Esophagus muscularis mucosa (tissue), 4 donors: Measurements from ENCODE around the gene CACNA2D3. TPM values are rescaled to one million over a fixed set of nuclear protein-coding genes. Genes with fewer than 3 reads are reported as not detected.

ENCODE experiments used
- DNase-seq: peaks from one replicate; pipeline ENCODE4 v3.0.0-alpha.2; 2017; ENCODE audit errors: extremely low spot score
- H3K27ac ChIP-seq, 4 donors: fragments of 200-600 bp; sonication (generic); replicated peaks in 1 of 4; 1 replicate in 3 of 4; 2 replicates in 1 of 4; pipeline ENCODE4 v1.5.1; 2016 to 2019; ENCODE audit warnings: mild to moderate bottlenecking in 1 of 4
- H3K27me3 ChIP-seq, 4 donors: fragments of 200-600 bp; sonication (generic); one replicate each; pipeline versions ENCODE4 v1.5.1 to v1.6.0; 2016 to 2019
- H3K36me3 ChIP-seq, 4 donors: fragments of 200-600 bp; sonication (generic); one replicate each; pipeline ENCODE4 v1.5.1; 2016 to 2019
- H3K4me1 ChIP-seq, 4 donors: fragments of 200-600 bp; sonication (generic); one replicate each; pipeline ENCODE4 v1.5.1; 2016 to 2019
- H3K4me3 ChIP-seq, 4 donors: fragments of 200-600 bp; sonication (generic); 1 replicate in 2 of 4; 2 replicates in 2 of 4; pipeline ENCODE4 v1.5.1; 2016 to 2019; ENCODE audit warnings: mild to moderate bottlenecking in 4 of 4, moderate library complexity in 1 of 4
- H3K9me3 ChIP-seq, 4 donors: fragments of 200-600 bp; sonication (generic); 1 replicate in 3 of 4; 2 replicates in 1 of 4; pipeline ENCODE4 v1.5.1; 2016 to 2019
- EP300 ChIP-seq: sonication (generic); formaldehyde crosslinking; IDR thresholded peaks from one replicate; pipeline ENCODE4 v1.6.1; 2017; ENCODE audit warnings: antibody characterized with exemption
- POLR2A ChIP-seq: fragments of 450-650 bp; IDR thresholded peaks from one replicate; pipeline ENCODE4 v1.6.1; 2017; ENCODE audit warnings: antibody characterized with exemption, moderate library complexity, mild to moderate bottlenecking, low read depth
- POLR2AphosphoS5 ChIP-seq, 2 donors: sonication (generic); formaldehyde crosslinking; IDR thresholded peaks; one replicate each; pipeline ENCODE4 v1.6.1; 2017; ENCODE audit warnings: antibody characterized with exemption in 2 of 2
- WGBS: methylation state at CpG from one replicate; pipeline ENCODE4 v1.1.5; 2018; 5-methylcytosine and 5-hydroxymethylcytosine counted together
- intact Hi-C: fragments of 100-400 bp; cut with DNase I; formaldehyde crosslinking; loops from one replicate; pipeline ENCODE4 v1.15.1; 2023
- total RNA-seq, 4 donors: library from RNA; depleted of rRNA; stranded (reverse); fragments of >200 nt; gene quantifications; one replicate each; pipeline versions ENCODE4 v1.1.0 to v1.2.1, GENCODE V29; 2016
- TF ChIP-seq, protein P1 (sequence below), 3 experiments: fragments of 200-600 bp in 2 of 3; fragments of 450-650 bp in 1 of 3; sonication (generic) in 2 of 3; IDR thresholded peaks; one replicate each; pipeline ENCODE4 v1.5.1; 2017 to 2019; ENCODE audit warnings: antibody characterized with exemption in 3 of 3, mild to moderate bottlenecking in 2 of 3, moderate library complexity in 1 of 3

CACNA2D3 gene
- total RNA-seq, 4 donors from 2014 or later: 2.5 to 6.3 (median 3.9) TPM

DNA sequence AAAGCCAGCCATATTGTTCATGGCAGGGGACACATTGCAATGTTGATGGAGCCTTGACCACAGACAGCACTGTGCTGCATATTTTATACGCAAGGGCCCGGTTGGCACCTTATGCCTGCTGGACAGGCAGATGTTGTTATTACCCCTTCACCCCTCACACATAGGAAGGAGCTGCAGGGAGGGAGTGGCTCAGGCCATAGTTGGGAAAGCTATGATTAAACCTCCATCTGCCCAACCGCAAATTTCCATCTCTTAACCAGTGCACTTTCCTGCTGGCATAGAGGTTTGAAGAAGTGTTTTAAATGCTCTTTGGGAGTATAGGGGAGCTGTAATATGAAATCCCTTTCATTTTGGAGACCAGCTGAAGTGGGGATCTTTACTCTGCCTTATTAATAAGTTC is 224.7 kb downstream of the CACNA2D3 start:
- Histone ChIP-seq H3K9me3 (no peaks in the 10 kb centered on the region), H3K4me3 (no peak overlapping the region), H3K36me3 (no peaks in the 10 kb centered on the region), H3K27me3 (no peaks in the 10 kb centered on the region), H3K4me1 (no peaks in the 10 kb centered on the region), H3K27ac (no peak overlapping the region)
- TF ChIP-seq EP300: no peak
- TF ChIP-seq, protein P1, sequence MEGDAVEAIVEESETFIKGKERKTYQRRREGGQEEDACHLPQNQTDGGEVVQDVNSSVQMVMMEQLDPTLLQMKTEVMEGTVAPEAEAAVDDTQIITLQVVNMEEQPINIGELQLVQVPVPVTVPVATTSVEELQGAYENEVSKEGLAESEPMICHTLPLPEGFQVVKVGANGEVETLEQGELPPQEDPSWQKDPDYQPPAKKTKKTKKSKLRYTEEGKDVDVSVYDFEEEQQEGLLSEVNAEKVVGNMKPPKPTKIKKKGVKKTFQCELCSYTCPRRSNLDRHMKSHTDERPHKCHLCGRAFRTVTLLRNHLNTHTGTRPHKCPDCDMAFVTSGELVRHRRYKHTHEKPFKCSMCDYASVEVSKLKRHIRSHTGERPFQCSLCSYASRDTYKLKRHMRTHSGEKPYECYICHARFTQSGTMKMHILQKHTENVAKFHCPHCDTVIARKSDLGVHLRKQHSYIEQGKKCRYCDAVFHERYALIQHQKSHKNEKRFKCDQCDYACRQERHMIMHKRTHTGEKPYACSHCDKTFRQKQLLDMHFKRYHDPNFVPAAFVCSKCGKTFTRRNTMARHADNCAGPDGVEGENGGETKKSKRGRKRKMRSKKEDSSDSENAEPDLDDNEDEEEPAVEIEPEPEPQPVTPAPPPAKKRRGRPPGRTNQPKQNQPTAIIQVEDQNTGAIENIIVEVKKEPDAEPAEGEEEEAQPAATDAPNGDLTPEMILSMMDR (IDR thresholded peaks at IDR 0.05): no peak
- TF ChIP-seq POLR2A: no peak
- no peak for TF ChIP-seq POLR2AphosphoS5 (IDR thresholded peaks at IDR 0.05)
- no peak for DNase-seq
- intact Hi-C loops: no loop called here
- 92% methylated on average over 3 of the region's 3 CpGs for WGBS

DNA sequence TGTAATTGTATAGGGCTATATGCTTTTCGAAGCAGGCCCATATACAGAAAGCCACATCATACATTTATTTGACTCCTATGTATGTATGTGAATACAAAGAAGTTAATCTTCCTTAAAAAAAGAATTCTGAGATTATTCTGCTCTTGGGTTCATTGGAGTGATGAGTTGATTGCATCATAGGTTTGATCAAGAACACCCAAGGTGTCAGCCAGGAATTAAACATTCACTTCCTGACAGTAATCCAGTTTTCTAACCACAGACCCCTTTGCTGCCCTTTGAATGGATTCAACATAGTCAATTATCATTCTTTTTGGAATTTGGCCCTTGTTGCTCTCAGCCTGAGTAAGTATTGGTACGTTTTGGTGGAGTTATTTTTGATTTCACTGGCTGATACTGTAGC is 225.6 kb downstream of the CACNA2D3 start:
- Histone ChIP-seq H3K27ac (no peak overlapping the region), H3K4me1 (no peaks in the 10 kb centered on the region), H3K27me3 (no peaks in the 10 kb centered on the region), H3K36me3 (no peaks in the 10 kb centered on the region), H3K9me3 (no peaks in the 10 kb centered on the region), H3K4me3 (no peak overlapping the region)
- no peak for DNase-seq
- 74% methylated on average over 2 of the region's 2 CpGs for WGBS
- intact Hi-C loops: no loop called here
- TF ChIP-seq, protein P1 (IDR thresholded peaks at IDR 0.05): no peak
- TF ChIP-seq POLR2AphosphoS5 (IDR thresholded peaks at IDR 0.05): no peak
- no peak for TF ChIP-seq EP300
- TF ChIP-seq POLR2A: no peak

- no peak overlapping the region for H3K4me3 ChIP-seq
- H3K9me3 ChIP-seq: no peaks in the 10 kb centered on the region
- no peaks in the 10 kb centered on the region for H3K27me3 ChIP-seq
- 70% methylated on average over 4 of the region's 4 CpGs for WGBS
- TF ChIP-seq, protein P1 (IDR thresholded peaks at IDR 0.05): no peak
- TF ChIP-seq POLR2AphosphoS5 (IDR thresholded peaks at IDR 0.05): no peak
- no peak overlapping the region for H3K27ac ChIP-seq
- DNase-seq: no peak
- no peaks in the 10 kb centered on the region for H3K36me3 ChIP-seq
- peaks cover 8 to 11% (median 10%) of the 10 kb centered on the region in 4 donors for H3K4me1 ChIP-seq
- intact Hi-C loops: no loop called here
These were observed 226.9 kb downstream of the CACNA2D3 start for GRCh38 chr3:54349231-54349652.

DNA sequence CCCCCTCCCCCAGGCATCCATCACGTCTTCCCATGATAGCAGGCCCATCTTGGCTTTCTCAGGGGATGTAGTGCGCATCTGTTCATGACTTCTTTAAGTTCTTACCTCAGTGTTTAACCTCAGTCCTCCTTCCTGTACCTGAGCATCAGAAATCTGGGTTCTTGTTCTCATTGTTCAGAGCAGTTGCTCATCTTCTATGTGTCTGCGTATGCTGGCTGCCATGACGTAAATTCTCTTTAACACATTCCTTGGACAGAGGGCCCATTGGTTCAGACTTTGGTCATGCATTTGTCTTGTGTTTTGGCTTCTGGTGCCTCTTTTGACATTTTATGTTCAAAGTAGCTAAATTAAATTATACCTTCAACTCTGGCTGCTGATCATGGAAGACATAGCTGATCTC is 227.3 kb downstream of the CACNA2D3 start:
- intact Hi-C loops: no loop called here
- peaks cover 8 to 16% (median 10%) of the 10 kb centered on the region in 4 donors for H3K4me1 ChIP-seq

More for the DNA sequence above, 227.3 kb downstream of the CACNA2D3 start:
- H3K4me3 ChIP-seq: no peak overlapping the region
- H3K36me3 ChIP-seq: no peaks in the 10 kb centered on the region
- no peaks in the 10 kb centered on the region for H3K27me3 ChIP-seq
- no peak for TF ChIP-seq EP300
- TF ChIP-seq, protein P1 (IDR thresholded peaks at IDR 0.05): no peak
- no peak for TF ChIP-seq POLR2A
- no peak for TF ChIP-seq POLR2AphosphoS5 (IDR thresholded peaks at IDR 0.05)
- WGBS: 82% methylated on average over 4 of the region's 4 CpGs
- DNase-seq: no peak
- no peak overlapping the region for H3K27ac ChIP-seq
- no peaks in the 10 kb centered on the region for H3K9me3 ChIP-seq
